Measurements from ENCODE around the gene PRELID2. TPM values are rescaled to one million over a fixed set of nuclear protein-coding genes. Genes with fewer than 3 reads are reported as not detected.
"Not testable (repeated sequence)": the region's sequence is repeated elsewhere in the genome, so short reads cannot be mapped to it uniquely, and the experiment has no call there.

PRELID2 gene
- total and polyA plus RNA-seq, 2 donors from 2014 or later: 3.8 to 12.1 TPM

- FAIRE-seq (no peak), DNase-seq (no peak)
- H3K9me3 ChIP-seq (ENCODE audit: control insufficient read depth in 2 of 3, insufficient read depth in 1 of 3, low read length in 3 of 3): no peaks in the 10 kb centered on the region
- H3K36me3 ChIP-seq (ENCODE audit: control insufficient read depth in 2 of 3, insufficient read depth in 3 of 3, low read length in 3 of 3): no peaks in the 10 kb centered on the region
- H3K27ac ChIP-seq (ENCODE audit: low read depth in 2 of 2, low read length in 2 of 2): no peak overlapping the region
- TF ChIP-seq CTCF (IDR thresholded peaks at IDR 0.05; ENCODE audit: borderline replicate concordance, extremely low read depth, insufficient read depth): no peak
- no peaks in the 10 kb centered on the region for H3K4me1 ChIP-seq (ENCODE audit: control insufficient read depth in 2 of 3, insufficient read depth in 2 of 3, low read depth in 1 of 3, low read length in 3 of 3)
- intact Hi-C loops (cut with DNase I): no loop called here
- H3K27me3 ChIP-seq (ENCODE audit: control insufficient read depth, insufficient read depth, low read length): no peaks in the 10 kb centered on the region
- H3K9ac ChIP-seq (ENCODE audit: low read length in 3 of 3): no peak overlapping the region
- H3K4me3 ChIP-seq (ENCODE audit: low read length in 3 of 3): no peak overlapping the region
Measured at GRCh38 chr5:145738227-145738626, 96.9 kb downstream of the PRELID2 start.

- Histone ChIP-seq H3K4me3 (ENCODE audit: low read length in 3 of 3) (no peak overlapping the region), H3K27me3 (ENCODE audit: control insufficient read depth, insufficient read depth, low read length) (no peaks in the 10 kb centered on the region), H3K27ac (ENCODE audit: low read depth in 2 of 2, low read length in 2 of 2) (no peak overlapping the region), H3K4me1 (ENCODE audit: control insufficient read depth in 2 of 3, insufficient read depth in 2 of 3, low read depth in 1 of 3, low read length in 3 of 3) (no peaks in the 10 kb centered on the region), H3K9ac (ENCODE audit: low read length in 3 of 3) (no peak overlapping the region), H3K36me3 (ENCODE audit: control insufficient read depth in 2 of 3, insufficient read depth in 3 of 3, low read length in 3 of 3) (no peaks in the 10 kb centered on the region), H3K9me3 (ENCODE audit: control insufficient read depth in 2 of 3, insufficient read depth in 1 of 3, low read length in 3 of 3) (no peaks in the 10 kb centered on the region)
- TF ChIP-seq CTCF (IDR thresholded peaks at IDR 0.05; ENCODE audit: borderline replicate concordance, extremely low read depth, insufficient read depth): no peak
- DNase-seq: no peak
- intact Hi-C loops (cut with DNase I): no loop called here
- FAIRE-seq: no peak
Measured at GRCh38 chr5:145737578-145737977, 97.6 kb downstream of the PRELID2 start.

GRCh38 chr5:145729956-145730355, 105.2 kb downstream of the PRELID2 start:
- intact Hi-C loops (cut with DNase I); DNase-seq; H3K27me3 ChIP-seq (ENCODE audit: control insufficient read depth, insufficient read depth, low read length); H3K36me3 ChIP-seq (ENCODE audit: control insufficient read depth in 2 of 3, insufficient read depth in 3 of 3, low read length in 3 of 3); FAIRE-seq; H3K27ac ChIP-seq (ENCODE audit: low read depth in 2 of 2, low read length in 2 of 2); H3K4me3 ChIP-seq (ENCODE audit: low read length in 3 of 3); H3K4me1 ChIP-seq (ENCODE audit: control insufficient read depth in 2 of 3, insufficient read depth in 2 of 3, low read depth in 1 of 3, low read length in 3 of 3); H3K9ac ChIP-seq (ENCODE audit: low read length in 3 of 3): not testable (repeated sequence)
- peaks cover 0 to 20% (median 0%) of the 10 kb centered on the region in 3 donors for H3K9me3 ChIP-seq (ENCODE audit: control insufficient read depth in 2 of 3, insufficient read depth in 1 of 3, low read length in 3 of 3)

- no peak for DNase-seq
- Histone ChIP-seq H3K9me3 (ENCODE audit: control insufficient read depth in 2 of 3, insufficient read depth in 1 of 3, low read length in 3 of 3) (peaks cover 0 to 15% (median 0%) of the 10 kb centered on the region in 3 donors), H3K36me3 (ENCODE audit: control insufficient read depth in 2 of 3, insufficient read depth in 3 of 3, low read length in 3 of 3) (no peaks in the 10 kb centered on the region), H3K27ac (ENCODE audit: low read depth in 2 of 2, low read length in 2 of 2) (no peak overlapping the region), H3K9ac (ENCODE audit: low read length in 3 of 3) (no peak overlapping the region), H3K4me3 (ENCODE audit: low read length in 3 of 3) (no peak overlapping the region), H3K27me3 (ENCODE audit: control insufficient read depth, insufficient read depth, low read length) (no peaks in the 10 kb centered on the region), H3K4me1 (ENCODE audit: control insufficient read depth in 2 of 3, insufficient read depth in 2 of 3, low read depth in 1 of 3, low read length in 3 of 3) (no peaks in the 10 kb centered on the region)
- no peak for TF ChIP-seq CTCF (IDR thresholded peaks at IDR 0.05; ENCODE audit: borderline replicate concordance, extremely low read depth, insufficient read depth)
- intact Hi-C loops (cut with DNase I): no loop called here
- no peak for FAIRE-seq
Measured at GRCh38 chr5:145723516-145723915, 111.6 kb downstream of the PRELID2 start.
